ENCODE results near the gene GRB10.

GRB10 gene

DNA sequence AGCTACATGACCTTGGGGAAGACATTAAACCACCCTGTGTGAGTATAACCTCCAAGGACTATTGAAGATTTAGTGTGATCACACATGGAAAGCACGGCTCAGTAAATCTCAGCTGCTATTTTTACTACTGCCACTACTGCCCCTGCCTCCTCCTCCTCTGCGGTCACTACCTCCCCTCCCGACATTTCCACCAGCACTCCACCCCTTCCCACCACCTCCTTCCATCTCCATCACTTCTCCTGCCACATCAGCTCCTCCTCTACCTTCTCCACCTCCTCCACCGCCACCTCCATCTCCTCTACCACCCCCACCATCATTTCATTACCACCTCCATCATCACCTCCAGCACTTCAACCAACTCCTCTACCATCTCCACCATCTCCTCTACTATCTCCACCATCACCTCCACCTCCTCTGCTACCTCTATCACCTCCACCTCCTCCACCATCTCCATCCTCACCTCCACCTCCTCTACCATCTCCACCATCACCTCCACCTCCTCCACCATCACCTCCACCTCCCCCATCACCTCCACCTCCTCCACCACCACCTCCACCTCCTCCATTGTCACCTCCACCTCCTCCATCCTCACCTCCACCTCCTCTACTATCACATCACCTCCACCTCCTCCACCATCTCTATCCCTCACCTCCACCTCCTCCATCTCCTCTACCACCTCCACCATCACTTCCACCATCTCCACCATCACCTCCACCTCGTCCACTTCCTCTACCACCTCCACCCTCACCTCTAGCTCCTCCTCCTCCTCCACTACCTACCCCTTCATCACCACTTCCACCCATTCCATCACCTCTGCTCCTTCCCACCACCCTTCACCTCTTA, 69.4 kb downstream of the GRB10 start:
- Histone ChIP-seq H3K9me3 (ENCODE audit: control insufficient read depth, low read length) (no peaks in the 10 kb centered on the region), H3K4me2 (ENCODE audit: low read length) (no peak overlapping the region), H3K79me2 (peaks cover 1% of the 10 kb centered on the region), H3K36me3 (ENCODE audit: control insufficient read depth, insufficient read depth, low read length) (no peaks in the 10 kb centered on the region), H2AFZ (no peak overlapping the region), H3K4me1 (no peaks in the 10 kb centered on the region), H3K27ac (no peak overlapping the region), H3K4me3 (ENCODE audit: low read depth, low read length) (no peak overlapping the region), H3K27me3 (ENCODE audit: control insufficient read depth, insufficient read depth, low read length) (no peaks in the 10 kb centered on the region), H3K9ac (no peak overlapping the region)
- TF ChIP-seq, protein P1, sequence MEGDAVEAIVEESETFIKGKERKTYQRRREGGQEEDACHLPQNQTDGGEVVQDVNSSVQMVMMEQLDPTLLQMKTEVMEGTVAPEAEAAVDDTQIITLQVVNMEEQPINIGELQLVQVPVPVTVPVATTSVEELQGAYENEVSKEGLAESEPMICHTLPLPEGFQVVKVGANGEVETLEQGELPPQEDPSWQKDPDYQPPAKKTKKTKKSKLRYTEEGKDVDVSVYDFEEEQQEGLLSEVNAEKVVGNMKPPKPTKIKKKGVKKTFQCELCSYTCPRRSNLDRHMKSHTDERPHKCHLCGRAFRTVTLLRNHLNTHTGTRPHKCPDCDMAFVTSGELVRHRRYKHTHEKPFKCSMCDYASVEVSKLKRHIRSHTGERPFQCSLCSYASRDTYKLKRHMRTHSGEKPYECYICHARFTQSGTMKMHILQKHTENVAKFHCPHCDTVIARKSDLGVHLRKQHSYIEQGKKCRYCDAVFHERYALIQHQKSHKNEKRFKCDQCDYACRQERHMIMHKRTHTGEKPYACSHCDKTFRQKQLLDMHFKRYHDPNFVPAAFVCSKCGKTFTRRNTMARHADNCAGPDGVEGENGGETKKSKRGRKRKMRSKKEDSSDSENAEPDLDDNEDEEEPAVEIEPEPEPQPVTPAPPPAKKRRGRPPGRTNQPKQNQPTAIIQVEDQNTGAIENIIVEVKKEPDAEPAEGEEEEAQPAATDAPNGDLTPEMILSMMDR (IDR thresholded peaks at IDR 0.05) = no peak

- H3K27me3 ChIP-seq (ENCODE audit: control insufficient read depth, insufficient read depth, low read length) = no peaks in the 10 kb centered on the region
- no peaks in the 10 kb centered on the region for H3K4me1 ChIP-seq
- H3K27ac ChIP-seq = no peak overlapping the region
Measured at GRCh38 chr7:50712252-50713122, 70.2 kb downstream of the GRB10 start.

DNA sequence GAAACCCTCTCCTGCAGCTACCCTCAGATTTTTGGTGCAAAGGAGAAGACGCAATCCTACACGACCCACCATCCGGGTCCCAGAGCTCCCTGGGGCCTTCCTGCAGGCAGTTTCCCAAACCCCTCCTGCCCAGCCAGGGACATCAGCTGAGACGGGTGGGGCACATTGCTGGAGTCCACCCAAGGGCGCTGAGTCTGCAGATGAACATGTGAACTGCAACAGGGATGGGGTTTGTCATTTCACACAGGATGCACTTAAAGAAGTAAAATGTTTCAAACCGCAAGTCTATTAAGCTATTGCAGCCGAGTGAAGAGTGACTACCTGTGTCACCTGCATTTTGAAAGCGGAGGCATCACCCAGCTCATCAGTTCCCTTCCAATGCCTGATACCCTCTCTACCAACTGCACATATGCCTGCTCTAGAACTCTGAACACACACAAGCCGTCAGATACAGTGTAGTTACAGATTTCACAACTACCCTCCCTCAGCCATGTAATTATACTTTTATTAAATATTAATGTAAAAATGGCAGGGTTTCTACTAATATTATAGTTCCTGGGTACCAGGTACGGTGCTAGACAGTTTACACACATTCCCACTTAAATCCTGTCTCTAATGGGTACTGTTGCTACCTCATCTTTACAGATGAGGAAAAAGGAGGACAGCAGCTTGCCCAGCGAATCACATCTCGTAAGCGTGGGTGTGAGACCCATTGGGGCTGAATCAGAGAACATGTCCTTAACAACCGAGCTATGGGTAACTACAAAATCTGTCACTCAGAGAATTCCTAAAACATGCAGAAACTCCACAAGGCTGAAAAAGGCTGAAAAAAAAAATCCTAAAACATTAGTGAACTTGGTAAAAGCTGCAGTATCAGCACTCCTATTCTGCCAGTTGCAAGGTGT, 71.2 kb downstream of the GRB10 start:
- Histone ChIP-seq H3K36me3 (ENCODE audit: control insufficient read depth, insufficient read depth, low read length) (no peaks in the 10 kb centered on the region), H3K27ac (no peak overlapping the region), H3K9ac (no peak overlapping the region), H2AFZ (no peak overlapping the region), H3K4me1 (peaks cover 6% of the 10 kb centered on the region), H3K4me3 (ENCODE audit: low read depth, low read length) (no peak overlapping the region), H3K79me2 (no peaks in the 10 kb centered on the region), H3K27me3 (ENCODE audit: control insufficient read depth, insufficient read depth, low read length) (no peaks in the 10 kb centered on the region), H3K9me3 (ENCODE audit: control insufficient read depth, low read length) (no peaks in the 10 kb centered on the region), H3K4me2 (ENCODE audit: low read length) (no peak overlapping the region)
- TF ChIP-seq, protein P1 (IDR thresholded peaks at IDR 0.05) = no peak

More at GRCh38 chr7:50712252-50713122, 70.2 kb downstream of the GRB10 start:
- H3K4me2 ChIP-seq (ENCODE audit: low read length) = no peak overlapping the region
- no peak overlapping the region for H2AFZ ChIP-seq
- no peak overlapping the region for H3K9ac ChIP-seq
- H3K4me3 ChIP-seq (ENCODE audit: low read depth, low read length) = no peak overlapping the region
- H3K79me2 ChIP-seq = no peaks in the 10 kb centered on the region
- H3K36me3 ChIP-seq (ENCODE audit: control insufficient read depth, insufficient read depth, low read length) = no peaks in the 10 kb centered on the region
- TF ChIP-seq, protein P1 (IDR thresholded peaks at IDR 0.05) = no peak
- H3K9me3 ChIP-seq (ENCODE audit: control insufficient read depth, low read length) = no peaks in the 10 kb centered on the region

DNA sequence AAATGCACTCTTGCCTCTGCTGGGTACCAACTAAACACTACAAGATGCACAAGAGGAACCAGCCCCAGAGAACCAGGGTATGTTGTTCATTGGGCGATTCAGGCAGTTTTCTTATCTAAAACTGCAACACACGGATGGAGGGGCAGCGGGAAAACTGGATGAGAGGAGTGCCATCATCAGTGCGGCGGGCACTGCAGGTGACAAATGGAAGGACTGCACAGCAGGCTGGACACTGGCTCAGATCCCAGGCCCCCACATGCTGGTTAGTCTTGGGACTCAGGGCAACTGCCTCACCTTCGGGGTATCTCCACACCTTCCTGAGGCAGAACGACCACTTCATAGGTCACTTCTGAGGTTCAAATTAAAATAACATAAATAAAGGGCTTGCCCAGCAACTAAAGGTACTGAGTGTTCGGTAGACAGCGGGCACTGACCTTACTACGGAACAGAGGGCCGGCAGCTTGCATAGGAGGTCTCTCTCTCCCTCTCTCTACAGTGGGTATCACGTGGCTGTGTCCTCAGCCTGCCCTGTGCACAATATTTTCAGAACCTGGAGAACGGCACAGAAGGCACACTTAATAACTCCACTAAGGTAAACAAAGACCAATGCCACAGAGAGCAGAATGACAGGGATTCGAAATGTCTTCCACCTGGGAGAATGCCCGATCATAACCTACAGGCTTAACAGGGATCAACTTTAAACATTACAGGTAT, 72.1 kb downstream of the GRB10 start:
- Histone ChIP-seq H3K9ac (no peak overlapping the region), H3K27ac (no peak overlapping the region), H3K4me1 (peaks cover 15% of the 10 kb centered on the region), H3K36me3 (ENCODE audit: control insufficient read depth, insufficient read depth, low read length) (no peaks in the 10 kb centered on the region), H3K79me2 (no peaks in the 10 kb centered on the region), H2AFZ (no peak overlapping the region), H3K9me3 (ENCODE audit: control insufficient read depth, low read length) (no peaks in the 10 kb centered on the region), H3K4me3 (ENCODE audit: low read depth, low read length) (no peak overlapping the region), H3K4me2 (ENCODE audit: low read length) (no peak overlapping the region), H3K27me3 (ENCODE audit: control insufficient read depth, insufficient read depth, low read length) (no peaks in the 10 kb centered on the region)
- TF ChIP-seq, protein P1 (IDR thresholded peaks at IDR 0.05) = no peak
